HepG2 (cell line): ENCODE results near the gene ZNF500. TPM values are rescaled to one million over a fixed set of nuclear protein-coding genes. Genes with fewer than 3 reads are reported as not detected.

Source experiments
- EZH2 ChIP-seq: conservative IDR thresholded peaks from 2 replicates; pipeline ENCODE4 v1.6.1; 2012; ENCODE audit warnings: mild to moderate bottlenecking, low read depth, low read length, moderate library complexity
- HOXA5 ChIP-seq: sonication (generic); formaldehyde crosslinking; IDR thresholded peaks from 2 replicates; pipeline ENCODE4 v1.4.0; 2020; ENCODE audit warnings: missing genetic modification reagents
- IKZF4 ChIP-seq: sonication (generic); formaldehyde crosslinking; IDR thresholded peaks from 2 replicates; pipeline ENCODE4 v1.5.1; 2020; ENCODE audit warnings: borderline replicate concordance, mild to moderate bottlenecking, low read depth, missing genetic modification reagents; ENCODE audit errors: not compliant biosample characterization
- NBN ChIP-seq: fragments of 450-650 bp; conservative IDR thresholded peaks from 2 replicates; pipeline ENCODE4 v1.6.1; 2017
- NCOA1 ChIP-seq: sonication (generic); formaldehyde crosslinking; IDR thresholded peaks from 2 replicates; pipeline ENCODE4 v1.9.0; 2021; ENCODE audit warnings: missing genetic modification reagents
- PAX8 ChIP-seq: sonication (generic); formaldehyde crosslinking; IDR thresholded peaks from 2 replicates; pipeline ENCODE4 v1.8.0; 2022; ENCODE audit warnings: mild to moderate bottlenecking, missing genetic modification reagents, borderline replicate concordance
- PCBP1 ChIP-seq: fragments of 200-400 bp; formaldehyde crosslinking; IDR thresholded peaks from 2 replicates; pipeline ENCODE4 v1.6.1; 2017; ENCODE audit warnings: mild to moderate bottlenecking, low read depth, low read length, borderline replicate concordance
- POLR2G ChIP-seq: fragments of 200-400 bp; formaldehyde crosslinking; IDR thresholded peaks from 2 replicates; pipeline ENCODE4 v1.6.1; 2018; ENCODE audit warnings: mild to moderate bottlenecking, low read depth, low read length, moderate library complexity
- RCOR2 ChIP-seq: IDR thresholded peaks from 2 replicates; pipeline ENCODE4 v1.6.1; 2016; ENCODE audit warnings: missing biosample characterization, missing genetic modification reagents
- SMYD3 ChIP-seq: sonication (generic); formaldehyde crosslinking; IDR thresholded peaks from 2 replicates; pipeline ENCODE4 v1.8.1; 2023; ENCODE audit warnings: mild to moderate bottlenecking, missing genetic modification reagents
- SPEN ChIP-seq: sonication (generic); formaldehyde crosslinking; IDR thresholded peaks from 2 replicates; pipeline ENCODE4 v1.5.1; 2020; ENCODE audit warnings: low read depth, mild to moderate bottlenecking, missing genetic modification reagents
- SRF ChIP-seq: IDR thresholded peaks from 2 replicates; pipeline ENCODE4 v1.6.1; 2011; ENCODE audit warnings: mild to moderate bottlenecking, low read depth, low read length, moderate library complexity
- ZBTB7A ChIP-seq: sonication (generic); formaldehyde crosslinking; IDR thresholded peaks from 2 replicates; pipeline ENCODE4 v1.8.0; 2022; ENCODE audit warnings: mild to moderate bottlenecking, missing genetic modification reagents
- ZKSCAN1 ChIP-seq: fragments of 150-350 bp; IDR thresholded peaks from 2 replicates; pipeline ENCODE4 v1.6.1; 2014; ENCODE audit warnings: low read length
- ZNF12 ChIP-seq: sonication (generic); formaldehyde crosslinking; IDR thresholded peaks from 2 replicates; pipeline ENCODE4 v1.5.0; 2020; ENCODE audit warnings: missing genetic modification reagents
- ZNF143 ChIP-seq: sonication (generic); formaldehyde crosslinking; IDR thresholded peaks from 2 replicates; pipeline ENCODE4 v1.4.0; 2020; ENCODE audit warnings: missing genetic modification reagents
- ZNF292 ChIP-seq: sonication (generic); formaldehyde crosslinking; IDR thresholded peaks from 2 replicates; pipeline ENCODE4 v1.8.1; 2022; ENCODE audit warnings: mild to moderate bottlenecking, low read depth, missing genetic modification reagents, borderline replicate concordance
- ZNF326 ChIP-seq: sonication (generic); formaldehyde crosslinking; IDR thresholded peaks from 2 replicates; pipeline ENCODE4 v1.4.0; 2020; ENCODE audit warnings: missing genetic modification reagents, borderline replicate concordance
- ZNF335 ChIP-seq: sonication (generic); formaldehyde crosslinking; IDR thresholded peaks from 2 replicates; pipeline ENCODE4 v1.4.0; 2020; ENCODE audit warnings: missing genetic modification reagents
- ZNF350 ChIP-seq: sonication (generic); formaldehyde crosslinking; IDR thresholded peaks from 2 replicates; pipeline ENCODE4 v1.4.0; 2020; ENCODE audit warnings: mild to moderate bottlenecking, low read depth, missing genetic modification reagents, borderline replicate concordance
- ZNF446 ChIP-seq: sonication (generic); formaldehyde crosslinking; IDR thresholded peaks from 2 replicates; pipeline ENCODE4 v1.5.0; 2020; ENCODE audit warnings: mild to moderate bottlenecking, missing genetic modification reagents
- ZNF484 ChIP-seq: sonication (generic); formaldehyde crosslinking; IDR thresholded peaks from 2 replicates; pipeline ENCODE4 v1.5.1; 2020; ENCODE audit warnings: mild to moderate bottlenecking, low read depth, missing genetic modification reagents, borderline replicate concordance
- ZNF850 ChIP-seq: sonication (generic); formaldehyde crosslinking; conservative IDR thresholded peaks from 2 replicates; pipeline ENCODE4 v1.9.0; 2021; ENCODE audit warnings: mild to moderate bottlenecking, missing genetic modification reagents
- polyA plus RNA-seq, 8 experiments: library from polyadenylated mRNA; depleted of rRNA in 3 of 8; stranded (reverse) in 7 of 8; unstranded in 1 of 8; fragments of >200 nt; fragmentation: Illumina TruSeq in 4 of 8; extraction: Trizol in 4 of 8; gene quantifications; 2 replicates each; pipeline versions ENCODE4 v1.2.1 to v1.2.3, GENCODE V29; 2011 to 2016; ENCODE audit warnings: low read depth in 4 of 8, missing spikeins in 1 of 8, mixed read lengths in 1 of 8; ENCODE audit not compliant: insufficient read depth in 1 of 8
- total RNA-seq, 5 experiments: library from RNA; depleted of rRNA; stranded (reverse); fragments of >200 nt; fragmentation: Illumina TruSeq; extraction: Trizol; gene quantifications; 2 replicates each; pipeline ENCODE4 v1.2.3, GENCODE V29; 2016; ENCODE audit warnings: low read depth in 1 of 5
- TF ChIP-seq, protein P1 (sequence below): sonication (generic); formaldehyde crosslinking; IDR thresholded peaks from 2 replicates; pipeline ENCODE4 v1.4.0; 2020; ENCODE audit warnings: missing genetic modification reagents
- TF ChIP-seq, protein P2 (sequence below): IDR thresholded peaks from 2 replicates; pipeline ENCODE4 v1.6.1; 2016
- TF ChIP-seq, protein P3 (sequence below): IDR thresholded peaks from 2 replicates; pipeline ENCODE4 v1.6.1; 2016; ENCODE audit warnings: missing compliant biosample characterization, missing genetic modification reagents, borderline replicate concordance
- TF ChIP-seq, protein P4 (sequence below): sonication (generic); formaldehyde crosslinking; conservative IDR thresholded peaks from 2 replicates; pipeline ENCODE4 v1.8.0; 2022; ENCODE audit warnings: missing genetic modification reagents

Gene ZNF500
- total and polyA plus RNA-seq, 2 of the 13 experiments (the other 11 are each of a cell fraction or from before 2014, with no cell fraction given), result 6.1 to 12.2 TPM

DNA sequence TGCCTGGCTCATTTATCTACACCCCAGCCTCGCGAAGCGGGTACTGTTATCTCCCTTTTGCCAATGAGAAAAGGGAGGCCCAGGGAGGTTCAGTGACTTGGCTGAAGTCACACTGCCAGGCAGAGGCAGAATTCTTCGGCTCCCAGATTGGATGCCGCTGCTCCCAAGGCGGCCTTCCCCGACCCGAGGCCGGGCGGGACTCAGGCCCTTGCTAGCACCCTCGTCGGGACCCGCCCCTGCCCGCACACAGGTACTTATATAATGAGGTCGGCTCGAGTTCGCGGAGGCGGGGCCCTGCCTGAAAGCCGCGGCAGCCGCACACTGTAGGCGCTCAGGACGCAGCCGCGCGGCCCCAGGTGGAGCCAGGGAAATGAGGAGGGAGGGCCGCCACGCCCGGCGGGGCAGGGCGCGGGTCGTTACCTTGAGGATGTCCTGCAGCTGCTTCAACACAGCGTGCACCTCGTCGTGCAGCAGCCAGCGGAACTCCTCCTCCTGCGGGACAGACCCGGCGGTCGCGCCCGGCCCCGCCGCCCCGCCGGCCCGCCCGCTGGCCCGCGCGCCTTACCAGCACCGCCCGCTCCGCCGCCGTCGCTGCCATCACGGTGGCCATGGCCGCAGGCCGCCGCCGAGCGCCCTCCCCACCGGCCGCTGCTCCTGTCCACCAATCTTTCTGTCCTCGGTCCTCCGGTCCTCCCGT, 35.1 kb upstream of the ZNF500 start, which contains the start of gene ROGDI (continued):
- TF ChIP-seq, protein P1, sequence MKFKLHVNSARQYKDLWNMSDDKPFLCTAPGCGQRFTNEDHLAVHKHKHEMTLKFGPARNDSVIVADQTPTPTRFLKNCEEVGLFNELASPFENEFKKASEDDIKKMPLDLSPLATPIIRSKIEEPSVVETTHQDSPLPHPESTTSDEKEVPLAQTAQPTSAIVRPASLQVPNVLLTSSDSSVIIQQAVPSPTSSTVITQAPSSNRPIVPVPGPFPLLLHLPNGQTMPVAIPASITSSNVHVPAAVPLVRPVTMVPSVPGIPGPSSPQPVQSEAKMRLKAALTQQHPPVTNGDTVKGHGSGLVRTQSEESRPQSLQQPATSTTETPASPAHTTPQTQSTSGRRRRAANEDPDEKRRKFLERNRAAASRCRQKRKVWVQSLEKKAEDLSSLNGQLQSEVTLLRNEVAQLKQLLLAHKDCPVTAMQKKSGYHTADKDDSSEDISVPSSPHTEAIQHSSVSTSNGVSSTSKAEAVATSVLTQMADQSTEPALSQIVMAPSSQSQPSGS, result no peak
- TF ChIP-seq ZBTB7A, result no peak
- TF ChIP-seq, protein P2, sequence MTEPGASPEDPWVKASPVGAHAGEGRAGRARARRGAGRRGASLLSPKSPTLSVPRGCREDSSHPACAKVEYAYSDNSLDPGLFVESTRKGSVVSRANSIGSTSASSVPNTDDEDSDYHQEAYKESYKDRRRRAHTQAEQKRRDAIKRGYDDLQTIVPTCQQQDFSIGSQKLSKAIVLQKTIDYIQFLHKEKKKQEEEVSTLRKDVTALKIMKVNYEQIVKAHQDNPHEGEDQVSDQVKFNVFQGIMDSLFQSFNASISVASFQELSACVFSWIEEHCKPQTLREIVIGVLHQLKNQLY (CRISPR knock-in tag), result no peak
- no peak for TF ChIP-seq PCBP1
- TF ChIP-seq, protein P3, sequence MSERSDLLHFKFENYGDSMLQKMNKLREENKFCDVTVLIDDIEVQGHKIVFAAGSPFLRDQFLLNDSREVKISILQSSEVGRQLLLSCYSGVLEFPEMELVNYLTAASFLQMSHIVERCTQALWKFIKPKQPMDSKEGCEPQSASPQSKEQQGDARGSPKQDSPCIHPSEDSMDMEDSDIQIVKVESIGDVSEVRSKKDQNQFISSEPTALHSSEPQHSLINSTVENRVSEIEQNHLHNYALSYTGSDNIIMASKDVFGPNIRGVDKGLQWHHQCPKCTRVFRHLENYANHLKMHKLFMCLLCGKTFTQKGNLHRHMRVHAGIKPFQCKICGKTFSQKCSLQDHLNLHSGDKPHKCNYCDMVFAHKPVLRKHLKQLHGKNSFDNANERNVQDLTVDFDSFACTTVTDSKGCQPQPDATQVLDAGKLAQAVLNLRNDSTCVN (CRISPR knock-in tag), result 0 out of 2 replicates have a peak, but pooled peaks have one; percentile 37
- TF ChIP-seq RCOR2, result no peak
- TF ChIP-seq SMYD3 (CRISPR knock-in tag), result no peak
- TF ChIP-seq ZNF446 (CRISPR knock-in tag), result no peak
- no peak for TF ChIP-seq EZH2
- TF ChIP-seq NBN, result no peak
- no peak for TF ChIP-seq ZNF12 (CRISPR knock-in tag)
- TF ChIP-seq POLR2G, result peak; percentile 67
- TF ChIP-seq ZNF484 (CRISPR knock-in tag), result no peak
- TF ChIP-seq ZKSCAN1, result no peak
- no peak for TF ChIP-seq ZNF335 (CRISPR knock-in tag)
- TF ChIP-seq PAX8 (CRISPR knock-in tag), result no peak
- TF ChIP-seq ZNF292 (CRISPR knock-in tag), result 0 out of 2 replicates have a peak, but pooled peaks have one; percentile 27
- TF ChIP-seq ZNF350 (CRISPR knock-in tag), result peak; percentile 69; the same call in 1 of the 2 replicates
- TF ChIP-seq NCOA1 (CRISPR knock-in tag), result no peak
- TF ChIP-seq IKZF4 (CRISPR knock-in tag), result no peak
- TF ChIP-seq ZNF850 (CRISPR knock-in tag), result no peak
- peak; percentile 40; the same call in 1 of the 2 replicates for TF ChIP-seq ZNF143 (CRISPR knock-in tag)
- TF ChIP-seq, protein P4, sequence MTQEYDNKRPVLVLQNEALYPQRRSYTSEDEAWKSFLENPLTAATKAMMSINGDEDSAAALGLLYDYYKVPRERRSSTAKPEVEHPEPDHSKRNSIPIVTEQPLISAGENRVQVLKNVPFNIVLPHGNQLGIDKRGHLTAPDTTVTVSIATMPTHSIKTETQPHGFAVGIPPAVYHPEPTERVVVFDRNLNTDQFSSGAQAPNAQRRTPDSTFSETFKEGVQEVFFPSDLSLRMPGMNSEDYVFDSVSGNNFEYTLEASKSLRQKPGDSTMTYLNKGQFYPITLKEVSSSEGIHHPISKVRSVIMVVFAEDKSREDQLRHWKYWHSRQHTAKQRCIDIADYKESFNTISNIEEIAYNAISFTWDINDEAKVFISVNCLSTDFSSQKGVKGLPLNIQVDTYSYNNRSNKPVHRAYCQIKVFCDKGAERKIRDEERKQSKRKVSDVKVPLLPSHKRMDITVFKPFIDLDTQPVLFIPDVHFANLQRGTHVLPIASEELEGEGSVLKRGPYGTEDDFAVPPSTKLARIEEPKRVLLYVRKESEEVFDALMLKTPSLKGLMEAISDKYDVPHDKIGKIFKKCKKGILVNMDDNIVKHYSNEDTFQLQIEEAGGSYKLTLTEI (CRISPR knock-in tag), result no peak
- peak; percentile 27; the same call in 1 of the 2 replicates for TF ChIP-seq HOXA5 (CRISPR knock-in tag)
- TF ChIP-seq SPEN (CRISPR knock-in tag), result peak; percentile 39; the same call in 1 of the 2 replicates
- no peak for TF ChIP-seq ZNF326 (CRISPR knock-in tag)
- no peak for TF ChIP-seq SRF
